GM19025 (cell line): ENCODE measurements around the gene TELO2.

ENCODE experiments used
- ATAC-seq: cut with Tn5 transposase; IDR thresholded peaks from one replicate; pipeline ENCODE4 v1.9.1; 2021; ENCODE audit warnings: mild to moderate bottlenecking, low read depth, moderate library complexity; ENCODE audit not compliant: unreplicated experiment

TELO2 gene

DNA sequence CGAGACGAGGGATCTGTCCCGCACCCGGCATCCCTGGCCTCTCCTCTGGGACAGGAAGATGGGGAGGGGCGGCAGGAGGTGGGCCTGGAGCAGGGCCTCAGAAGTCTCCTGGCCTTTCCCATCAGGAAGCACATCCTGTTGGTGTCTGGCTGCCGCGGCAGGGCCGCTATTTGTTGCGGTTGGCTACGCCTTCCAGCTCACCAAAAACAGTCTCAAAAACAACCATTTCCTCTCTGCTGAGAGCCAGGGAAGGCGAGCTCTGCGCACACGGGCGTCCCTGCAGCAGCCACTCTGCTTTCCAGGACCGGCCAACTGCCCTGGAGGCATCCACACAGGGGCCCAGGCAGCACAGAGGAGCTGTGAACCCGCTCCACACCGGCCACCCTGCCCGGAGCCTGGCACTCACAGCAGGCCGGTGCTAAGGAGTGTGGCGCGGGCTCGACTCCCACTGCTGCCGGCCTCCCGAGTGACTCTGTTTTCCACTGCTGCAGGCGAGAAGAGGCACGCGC is 40.3 kb downstream of the TELO2 start, which contains the start of gene TMEM204:
Gene TMEM204 (plus strand): TSS at position 224 of the 509 bp plus-strand sequence. CDS start 610 bp downstream, outside the sequence.
- no peak for ATAC-seq

DNA sequence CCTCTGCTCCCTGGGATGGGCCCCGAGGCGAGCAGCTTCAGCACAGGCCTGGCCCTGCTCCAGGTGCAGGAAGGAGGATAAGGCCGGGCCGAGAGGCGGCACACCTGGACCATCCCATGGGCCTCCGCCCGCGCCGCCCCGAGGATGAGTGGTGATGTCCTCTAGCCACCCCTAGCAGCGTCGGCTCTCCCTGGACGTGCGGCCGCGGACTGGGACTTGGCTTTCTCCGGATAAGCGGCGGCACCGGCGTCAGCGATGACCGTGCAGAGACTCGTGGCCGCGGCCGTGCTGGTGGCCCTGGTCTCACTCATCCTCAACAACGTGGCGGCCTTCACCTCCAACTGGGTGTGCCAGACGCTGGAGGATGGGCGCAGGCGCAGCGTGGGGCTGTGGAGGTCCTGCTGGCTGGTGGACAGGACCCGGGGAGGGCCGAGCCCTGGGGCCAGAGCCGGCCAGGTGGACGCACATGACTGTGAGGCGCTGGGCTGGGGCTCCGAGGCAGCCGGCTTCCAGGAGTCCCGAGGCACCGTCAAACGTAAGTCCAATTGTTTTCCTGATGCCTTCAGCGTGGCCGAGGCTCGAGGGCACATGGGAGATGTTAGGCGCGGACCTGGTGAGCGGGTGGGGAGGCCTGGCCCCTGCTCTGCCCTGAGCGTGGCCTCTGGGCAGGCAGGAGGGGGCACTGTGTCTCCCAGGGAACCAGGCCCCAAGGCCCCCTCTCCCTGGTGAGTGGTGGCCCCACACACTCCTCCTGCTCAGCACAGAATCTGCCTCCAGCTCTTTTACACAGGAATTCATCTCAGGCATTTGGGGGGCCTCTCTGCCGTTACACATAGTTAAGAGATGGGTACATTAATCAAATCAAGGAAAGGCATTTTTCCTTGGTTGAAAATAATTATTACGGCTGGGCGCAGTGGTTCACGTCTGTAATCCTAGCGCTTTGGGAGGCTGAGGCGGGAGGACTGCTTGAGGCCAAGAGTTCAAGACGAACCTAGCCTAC is 41.2 kb downstream of the TELO2 start:
- no peak for ATAC-seq

DNA sequence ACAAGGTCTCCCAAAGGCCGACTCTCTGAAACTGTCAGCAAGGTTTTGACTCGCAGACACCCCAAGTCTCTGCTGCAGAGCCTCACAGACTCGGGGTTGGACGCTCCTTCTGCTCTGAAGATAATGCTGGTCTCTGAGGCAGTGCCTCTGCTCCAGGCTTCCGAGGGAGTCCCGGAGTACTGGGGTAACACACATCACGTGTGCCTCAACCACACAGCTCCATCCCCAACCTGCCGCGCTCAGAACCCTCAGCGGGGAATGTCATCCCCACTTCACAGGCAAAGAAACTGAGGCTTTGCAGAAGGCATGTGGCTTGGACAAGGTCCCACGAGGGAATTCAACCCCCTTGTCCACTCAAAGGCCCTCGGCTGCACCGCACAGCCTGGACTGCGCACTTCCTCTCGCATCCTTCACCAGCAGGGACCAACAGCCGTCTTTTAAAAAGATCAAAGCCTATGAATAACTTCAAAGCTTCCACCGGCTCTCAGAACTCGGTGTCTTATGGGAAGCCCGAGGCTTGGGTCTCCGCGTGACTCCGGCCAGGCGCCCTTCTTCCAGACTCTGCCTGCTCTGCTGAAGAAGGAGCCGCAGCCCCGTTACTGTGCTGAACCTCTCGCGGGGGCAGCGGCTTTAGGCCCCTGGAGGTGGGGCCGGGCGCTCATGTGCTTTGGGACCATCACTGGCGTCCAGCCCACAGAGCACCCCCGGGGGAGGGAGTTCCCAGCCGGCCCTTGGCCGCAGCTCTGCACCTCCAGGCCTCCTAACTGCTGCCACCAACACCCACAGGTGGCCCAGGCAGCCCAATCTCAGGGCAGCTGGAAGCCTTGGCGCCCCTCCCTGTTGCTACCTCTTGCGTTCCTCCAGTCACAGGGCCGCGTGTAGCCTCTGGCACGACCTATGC is 42.5 kb downstream of the TELO2 start:
- no peak for ATAC-seq

DNA sequence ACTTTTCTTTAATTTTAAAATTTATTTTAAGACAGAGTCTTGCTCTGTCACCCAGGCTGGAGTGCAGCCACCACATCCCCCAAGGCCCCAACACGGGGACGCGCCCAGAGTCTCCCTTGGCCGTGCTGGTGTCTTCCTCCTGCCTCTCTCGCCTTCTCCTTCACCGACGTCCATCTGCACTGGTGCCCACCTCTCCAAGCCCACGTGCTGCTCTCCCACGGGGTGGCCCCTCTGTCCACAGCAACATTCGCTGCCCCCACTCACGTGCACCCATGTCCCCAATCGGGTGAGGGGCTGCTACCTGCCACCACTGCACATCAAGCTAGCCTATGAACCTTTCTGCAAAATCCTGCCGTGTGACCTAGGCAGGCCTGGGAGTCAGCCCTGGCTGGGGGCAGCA is 43.4 kb downstream of the TELO2 start:
- no peak for ATAC-seq

DNA sequence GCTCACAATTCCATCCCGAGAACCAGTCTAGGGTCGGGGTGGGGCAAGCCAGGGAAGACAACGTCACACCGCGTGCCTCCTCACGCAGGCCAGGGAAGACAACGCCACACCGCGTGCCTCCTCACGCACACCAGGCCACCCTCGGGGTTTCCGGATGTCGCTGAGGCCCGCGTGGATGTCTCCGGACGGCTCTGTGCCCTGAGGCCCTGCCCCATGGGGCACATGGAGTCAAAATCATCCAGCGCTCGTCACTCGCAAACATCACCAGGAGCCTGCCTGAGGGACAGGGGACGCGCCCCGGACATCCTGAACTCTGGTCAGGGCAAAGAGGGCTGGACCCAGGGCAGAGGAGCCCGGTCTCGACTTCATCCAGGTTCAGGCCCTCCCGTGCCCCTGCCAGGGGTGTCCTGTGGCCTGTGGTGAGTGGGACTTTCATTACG is 44.0 kb downstream of the TELO2 start:
- ATAC-seq = no peak

DNA sequence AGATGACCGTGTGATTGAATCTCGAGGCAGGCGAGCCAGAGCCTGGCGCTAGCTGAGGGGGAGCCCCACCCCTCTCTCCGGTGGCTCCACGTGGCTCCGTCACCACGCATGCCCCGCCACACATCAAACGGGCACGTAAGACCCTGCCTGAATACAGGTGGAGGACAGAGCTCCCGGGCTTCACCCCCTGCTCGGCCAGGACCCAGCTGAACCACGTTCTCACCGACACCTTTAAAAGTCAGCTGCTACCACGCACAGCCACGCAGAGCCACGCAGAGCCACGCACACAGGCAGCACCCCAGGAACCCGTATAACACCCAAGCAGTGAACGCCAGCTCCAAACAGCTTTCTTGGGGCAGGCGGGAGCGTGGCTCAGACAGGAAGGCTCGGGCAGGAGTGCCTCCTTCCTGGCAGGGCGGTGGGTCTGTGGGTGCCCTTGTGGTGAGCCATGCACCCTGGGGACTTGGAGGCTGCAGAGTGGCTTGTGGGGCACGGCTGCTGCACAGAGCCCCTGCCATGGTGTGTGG is 44.7 kb downstream of the TELO2 start:
- ATAC-seq = no peak

DNA sequence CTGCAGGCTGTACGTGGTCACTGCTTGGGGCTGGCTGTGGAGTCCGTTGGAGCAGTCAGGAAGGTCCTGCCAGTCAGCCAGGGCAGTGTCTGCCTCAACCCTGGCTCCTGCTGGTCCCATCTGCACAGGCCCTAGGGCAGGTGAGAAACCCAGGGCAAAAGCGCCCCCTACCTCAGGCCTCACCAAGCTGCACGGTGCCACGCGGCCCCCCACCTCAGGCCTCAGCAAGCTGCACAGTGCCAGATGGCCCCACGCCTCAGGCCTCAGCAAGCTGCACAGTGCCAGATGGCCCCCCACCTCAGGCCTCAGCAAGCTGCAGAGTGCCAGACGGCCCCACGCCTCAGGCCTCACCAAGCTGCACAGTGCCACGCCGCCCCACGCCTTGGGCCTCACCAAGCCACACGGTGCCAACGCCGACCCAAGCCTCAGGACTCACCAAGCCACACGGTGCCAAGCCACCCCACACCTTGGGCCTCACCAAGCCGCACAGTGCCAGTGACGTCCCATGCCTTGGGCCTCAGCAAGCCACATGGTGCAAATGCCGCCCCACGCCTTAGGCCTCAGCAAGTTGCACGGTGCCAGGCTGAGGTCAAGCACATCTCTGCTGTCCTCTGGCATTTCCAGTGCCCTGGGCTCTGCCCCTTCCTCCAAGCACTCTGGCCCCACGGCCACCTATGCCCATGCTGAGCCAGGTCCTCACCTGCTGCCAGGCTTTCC is 45.8 kb downstream of the TELO2 start:
- no peak for ATAC-seq

DNA sequence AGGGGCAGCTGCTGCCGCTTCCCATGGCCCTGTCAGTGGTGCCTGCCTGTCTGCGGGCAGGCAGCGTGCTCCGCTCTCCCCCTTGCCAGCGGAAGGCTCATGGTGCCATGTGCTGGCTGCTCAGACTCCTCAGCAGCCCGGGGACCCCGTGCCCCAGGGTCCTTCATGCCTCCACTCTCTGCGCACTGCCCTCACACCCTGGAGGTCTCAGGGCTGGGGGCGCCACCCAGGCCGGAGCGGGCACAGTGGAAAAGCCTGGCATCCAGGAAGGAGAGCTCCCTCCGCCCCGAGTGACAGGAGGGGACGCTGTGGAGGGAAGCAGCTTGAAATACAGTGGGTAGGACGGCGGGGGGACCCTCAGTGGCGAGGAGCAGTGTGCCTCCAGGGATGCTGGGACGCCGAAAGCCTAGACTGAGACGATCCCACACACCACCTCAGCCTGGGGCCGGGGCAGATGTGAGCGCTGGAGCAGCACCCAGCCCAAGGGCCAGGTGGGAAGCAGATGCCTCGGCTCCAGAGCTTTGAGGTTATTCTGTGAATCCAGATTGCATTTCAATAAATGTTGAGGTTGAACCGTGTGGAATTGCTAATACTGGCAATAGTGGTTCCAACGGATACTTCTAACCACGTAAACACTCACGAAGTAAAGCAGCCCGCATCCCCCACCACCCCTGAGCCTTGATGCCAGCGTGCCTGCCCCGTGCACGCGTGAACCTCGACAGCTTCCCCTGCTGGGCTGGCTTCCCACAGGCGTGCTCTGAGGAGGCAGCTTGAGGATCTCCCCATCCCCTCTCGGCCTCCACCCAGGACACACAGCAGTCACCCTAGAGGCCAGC is 46.8 kb downstream of the TELO2 start:
- ATAC-seq = no peak

DNA sequence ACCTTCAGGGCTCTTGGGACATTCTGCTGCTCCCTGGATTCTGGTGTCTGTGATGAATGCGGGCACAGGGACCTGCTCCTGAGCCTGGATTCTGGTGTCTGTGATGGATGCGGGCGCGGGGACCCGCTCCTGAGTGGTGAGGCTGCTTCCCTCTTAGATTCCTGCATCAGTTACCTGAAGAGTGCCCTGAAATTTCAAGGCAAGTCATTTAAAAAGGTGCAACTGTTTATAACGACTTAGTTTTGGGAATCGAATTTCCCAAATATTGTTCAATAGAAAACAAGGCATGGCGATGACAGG is 47.3 kb downstream of the TELO2 start:
- no peak for ATAC-seq

DNA sequence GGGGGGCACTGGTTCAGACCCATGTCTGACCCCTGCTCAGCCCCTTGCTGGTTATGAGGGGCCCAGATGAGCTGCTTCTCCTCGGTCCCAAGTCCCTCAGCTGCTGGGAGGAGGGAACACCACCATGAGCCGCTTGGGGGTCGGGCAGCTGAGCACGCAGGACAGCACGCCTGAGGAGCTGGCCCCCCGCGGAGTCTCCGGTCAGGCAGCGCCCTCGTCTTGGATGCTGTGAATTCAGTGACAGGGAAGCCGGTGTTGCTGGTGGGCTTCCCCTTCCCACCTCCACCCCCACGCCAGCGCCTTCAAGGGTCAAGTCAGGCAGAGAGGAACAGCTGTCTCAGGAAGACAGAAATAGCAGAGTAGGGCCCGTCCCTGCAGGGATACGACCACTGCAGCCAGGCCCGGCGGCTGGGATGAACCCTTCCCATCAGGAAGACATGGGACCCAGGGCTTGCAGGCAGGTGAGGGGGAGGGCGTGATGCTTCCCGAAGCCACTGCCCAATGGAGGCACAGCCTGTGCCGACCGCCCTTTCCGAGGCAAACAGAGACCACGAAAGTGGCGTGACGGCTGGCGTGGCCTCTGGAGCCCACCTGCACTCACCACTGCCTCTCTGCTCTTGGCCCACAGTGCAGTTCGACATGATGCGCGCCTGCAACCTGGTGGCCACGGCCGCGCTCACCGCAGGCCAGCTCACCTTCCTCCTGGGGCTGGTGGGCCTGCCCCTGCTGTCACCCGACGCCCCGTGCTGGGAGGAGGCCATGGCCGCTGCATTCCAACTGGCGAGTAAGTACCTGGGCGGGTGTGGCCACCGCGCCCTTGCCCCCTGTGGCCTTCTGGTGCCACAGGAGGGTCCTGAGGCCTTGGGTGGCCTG is 48.4 kb downstream of the TELO2 start:
- ATAC-seq = no peak

DNA sequence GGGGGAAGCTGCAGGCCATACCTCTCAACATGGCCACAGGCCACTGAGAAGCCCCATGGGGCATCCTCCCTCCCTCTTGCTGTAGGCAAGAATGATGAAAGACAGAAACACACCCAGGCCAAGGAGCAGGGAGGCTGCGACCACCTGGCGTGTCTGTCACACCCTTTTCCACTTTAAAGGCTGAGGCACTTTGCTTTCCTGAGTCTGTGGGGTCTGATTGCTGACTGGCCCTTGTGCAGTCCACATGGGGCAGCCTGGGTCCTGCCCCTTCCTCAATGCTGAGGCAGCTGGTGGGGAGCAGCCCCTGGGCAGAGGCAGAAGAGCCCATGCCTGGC is 49.0 kb downstream of the TELO2 start:
- no peak for ATAC-seq

DNA sequence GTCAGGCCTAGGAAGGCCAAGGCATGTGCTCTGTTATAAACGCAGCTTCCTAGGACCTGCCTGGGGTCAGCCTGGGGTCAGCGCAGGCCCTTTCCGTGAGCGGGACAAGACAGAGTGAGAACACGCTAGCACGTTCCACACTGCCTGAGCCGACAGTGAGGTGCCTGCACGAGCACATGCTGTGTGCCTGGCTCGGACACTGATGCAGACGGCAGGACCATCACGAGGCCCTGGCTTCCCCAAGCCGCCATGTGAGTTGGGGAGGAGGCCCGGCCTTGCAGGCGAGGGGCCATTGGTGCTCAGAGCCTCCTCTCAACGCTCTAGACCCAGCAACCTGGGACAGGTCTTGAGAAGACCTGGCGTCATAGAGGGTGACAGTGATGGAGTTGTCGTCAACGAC is 49.4 kb downstream of the TELO2 start:
- no peak for ATAC-seq

DNA sequence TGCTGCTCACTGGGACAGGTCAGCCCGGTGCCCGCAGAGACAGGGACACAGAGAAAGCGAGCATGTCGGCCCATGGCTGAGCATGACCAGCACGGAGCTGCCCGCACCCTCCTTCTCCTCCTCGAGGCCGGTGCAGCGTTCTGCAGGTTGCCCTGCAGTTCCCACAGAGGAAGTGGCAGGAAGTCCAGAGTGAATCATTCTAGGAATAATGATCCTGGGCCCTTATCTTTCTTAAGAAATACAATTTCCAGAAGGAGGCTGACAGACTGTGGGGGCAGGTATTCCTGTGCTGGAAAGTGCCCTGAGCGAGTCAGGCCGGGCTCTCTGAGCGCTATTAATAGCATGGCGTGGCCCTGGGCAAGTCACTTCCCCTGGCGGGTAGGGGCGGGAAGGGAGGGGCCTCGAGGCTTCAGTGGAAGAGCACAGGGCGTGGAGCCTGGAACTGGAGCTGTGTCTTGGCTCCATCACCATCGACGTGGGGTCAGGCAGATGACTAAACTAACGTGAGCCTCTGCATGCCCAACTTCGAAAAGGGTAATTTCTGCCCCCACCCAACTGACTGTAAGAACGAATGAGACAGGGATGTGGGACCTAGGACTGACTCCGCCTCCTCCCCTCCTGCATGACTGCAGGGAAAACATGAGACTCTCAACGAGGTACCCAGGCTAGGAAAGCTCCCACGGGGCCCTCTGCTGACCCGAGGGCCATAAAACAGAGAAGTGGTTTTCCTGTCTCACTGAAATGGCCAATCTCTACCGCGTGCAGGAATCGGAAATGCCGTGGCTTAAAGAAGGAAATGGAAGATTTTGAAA is 50.1 kb downstream of the TELO2 start:
- no peak for ATAC-seq

DNA sequence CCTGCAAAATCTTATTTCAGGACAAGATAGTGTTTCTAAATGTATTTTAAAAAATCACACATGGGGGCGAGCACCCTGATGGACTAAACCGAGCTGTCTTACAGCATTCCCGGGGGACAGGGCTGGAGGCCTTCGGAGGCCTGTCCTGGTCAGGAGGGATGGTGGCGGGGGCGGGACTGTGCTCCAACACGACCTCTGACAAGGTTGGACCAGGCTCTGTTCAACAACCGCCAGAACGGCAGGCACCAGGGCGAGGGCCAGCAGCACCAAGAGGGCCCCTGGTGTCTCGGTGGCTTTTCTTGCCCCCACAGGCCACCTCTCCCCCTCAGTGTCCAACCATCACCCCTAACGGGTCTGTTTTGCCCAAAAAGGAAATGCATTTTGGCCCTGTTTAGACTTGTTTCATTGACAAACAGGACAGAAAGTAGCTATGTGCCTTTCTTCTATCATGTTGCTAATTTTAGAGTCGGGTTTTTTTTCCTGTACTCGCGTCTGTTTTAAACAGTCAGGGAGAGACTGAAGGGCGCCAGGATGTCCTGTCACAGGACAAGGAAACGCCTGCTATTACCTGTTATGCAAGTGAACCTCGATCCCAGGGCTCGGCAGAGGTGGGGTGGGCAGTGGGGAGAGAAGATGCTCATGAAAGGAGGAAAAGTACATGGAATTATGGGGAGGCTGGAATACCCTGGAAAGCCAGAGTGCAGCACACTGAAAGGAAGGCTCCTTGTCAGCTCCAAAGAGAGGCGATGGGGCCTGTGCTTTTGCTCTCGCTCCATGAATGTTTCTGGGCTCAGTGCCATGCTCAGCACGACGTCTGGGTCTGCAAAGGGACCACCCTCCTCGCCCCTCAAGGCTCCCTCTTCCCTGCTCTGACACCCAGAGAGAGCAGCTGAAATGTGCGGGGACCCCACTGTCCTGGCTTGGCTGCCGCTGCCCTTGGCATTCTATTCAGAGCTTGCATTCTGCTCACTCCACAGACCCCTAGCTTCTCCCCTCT is 52.2 kb downstream of the TELO2 start:
- no peak for ATAC-seq

DNA sequence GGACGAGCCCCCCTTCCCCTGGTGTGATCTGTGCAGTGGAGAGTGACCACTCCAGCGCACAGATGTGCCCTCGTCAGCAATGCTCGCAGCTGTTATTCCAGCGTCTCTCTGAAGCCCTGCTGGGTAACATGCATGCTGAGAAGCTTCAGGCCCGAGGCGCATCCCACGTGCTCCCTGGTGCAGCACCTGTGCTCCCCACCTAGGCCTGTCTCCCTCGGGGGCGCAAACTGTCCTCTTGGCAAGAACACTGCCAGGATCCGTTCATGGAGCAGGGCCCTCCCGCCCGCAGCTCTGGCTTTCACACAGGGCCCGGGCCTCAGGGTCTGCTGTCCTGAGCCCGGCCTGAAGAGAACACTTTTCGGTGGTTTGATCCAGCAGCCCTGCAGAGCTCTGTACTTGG is 53.3 kb downstream of the TELO2 start:
- no peak for ATAC-seq

DNA sequence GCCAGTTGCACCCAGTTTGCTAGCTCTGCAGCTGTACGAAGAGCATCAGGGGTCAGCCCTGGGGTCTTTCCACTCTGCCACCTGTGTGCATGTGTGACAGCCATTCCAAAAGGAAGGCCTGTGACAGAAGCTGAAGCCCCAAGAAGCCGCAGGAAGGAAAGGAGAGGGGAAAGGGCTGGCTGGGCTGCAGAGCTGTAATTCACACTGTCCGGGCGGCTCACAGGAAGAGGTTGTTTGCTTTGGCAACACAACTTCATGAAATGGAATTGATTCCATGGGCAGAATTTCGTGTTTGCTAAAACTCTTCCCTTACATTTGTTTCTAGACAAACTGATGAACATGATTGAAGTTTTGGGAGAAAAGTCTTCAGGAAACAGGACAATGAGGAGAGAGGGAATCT is 55.1 kb downstream of the TELO2 start:
- ATAC-seq = no peak

DNA sequence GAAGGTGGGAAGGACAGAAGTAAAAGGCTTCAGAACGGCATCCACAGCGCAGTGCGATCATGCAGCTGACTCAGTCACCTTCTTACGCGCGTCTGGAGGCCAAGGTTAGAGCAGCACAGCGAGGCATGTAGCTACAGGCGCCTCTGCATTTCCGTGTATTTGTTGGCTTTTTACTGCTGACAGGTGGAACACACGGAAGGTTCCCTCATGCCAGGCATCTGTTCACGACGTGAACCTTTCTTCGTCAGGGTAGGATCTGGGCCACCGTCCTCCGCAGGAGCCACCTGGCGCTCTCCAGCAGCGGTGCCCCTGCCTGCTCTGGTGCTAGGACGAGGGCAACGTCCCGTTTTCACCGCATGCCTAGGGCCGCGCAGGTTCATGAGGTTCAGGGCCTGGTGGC is 55.6 kb downstream of the TELO2 start:
- no peak for ATAC-seq
